ENCODE results near the gene BDH1.
A peak's percentile ranks its signal among the peaks of the same experiment; 100 is the strongest.

BDH1 gene

GRCh38 chr3:197504641-197505121, 51.1 kb downstream of the BDH1 start:
- no peak for DNase-seq

GRCh38 chr3:197504229-197504628, 51.5 kb downstream of the BDH1 start:
- no peak for DNase-seq

DNA sequence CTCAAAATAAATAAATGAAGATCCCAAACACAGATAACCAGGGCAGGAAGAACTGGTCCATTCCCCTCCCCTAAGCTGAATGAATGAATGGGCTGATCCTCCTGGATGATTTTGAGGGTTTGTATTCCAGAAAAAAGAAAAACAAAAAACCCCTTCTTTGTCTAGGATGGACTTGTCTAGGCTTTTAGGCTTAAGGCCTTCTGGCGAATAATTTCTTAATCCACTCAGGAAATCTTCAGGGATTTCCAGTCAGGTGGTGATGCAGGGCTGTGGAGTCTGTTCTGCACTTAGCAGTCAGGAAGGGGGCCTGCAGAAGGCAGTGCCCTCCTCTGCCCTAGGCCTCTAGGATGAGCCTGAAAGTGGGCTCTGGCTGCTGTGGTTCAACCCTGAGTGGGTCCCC, 52.1 kb downstream of the BDH1 start:
- no peak for DNase-seq

- DNase-seq = peak; percentile 49
Measured at GRCh38 chr3:197501879-197502620, 53.7 kb downstream of the BDH1 start.

DNA sequence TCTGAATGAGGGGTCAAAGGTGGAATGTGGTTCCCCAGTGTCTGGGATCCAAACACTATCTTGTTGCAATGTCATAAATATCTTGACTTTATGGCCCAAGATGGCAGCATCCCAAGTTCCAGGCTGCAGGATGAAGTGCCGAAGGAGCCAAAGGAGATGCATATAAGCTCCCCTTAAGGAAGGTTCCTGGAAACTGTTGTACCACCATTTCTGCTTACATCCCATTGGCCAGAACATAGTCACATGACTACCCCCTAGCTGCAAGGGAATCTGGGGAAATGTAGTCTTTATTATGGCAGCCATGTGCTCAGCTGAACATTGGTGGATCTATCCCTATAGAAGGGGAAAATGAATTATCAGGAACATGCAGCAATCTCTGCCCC, 54.3 kb downstream of the BDH1 start:
- no peak for DNase-seq

DNA sequence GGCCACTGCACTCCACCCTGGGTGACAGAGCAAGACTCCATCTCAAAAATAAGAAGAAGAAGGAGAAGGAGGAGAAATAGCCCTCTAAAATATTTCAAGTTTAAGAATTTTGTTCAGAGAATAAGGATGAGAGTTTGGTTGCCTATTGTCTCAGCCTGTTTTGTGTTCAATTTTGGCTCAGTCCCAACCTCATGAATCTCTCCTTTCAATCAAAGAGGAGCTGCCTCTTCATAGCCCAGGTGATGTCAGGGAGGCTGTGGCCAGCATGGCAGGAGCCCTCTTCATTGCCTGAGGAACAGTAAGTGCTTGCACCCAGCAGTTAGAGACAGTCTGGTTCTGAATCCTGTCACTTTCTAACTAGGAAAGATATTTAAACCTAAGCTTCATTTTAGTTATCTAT, 55.0 kb downstream of the BDH1 start:
- no peak for DNase-seq

GRCh38 chr3:197499427-197499826, 56.3 kb downstream of the BDH1 start:
- no peak for DNase-seq

DNA sequence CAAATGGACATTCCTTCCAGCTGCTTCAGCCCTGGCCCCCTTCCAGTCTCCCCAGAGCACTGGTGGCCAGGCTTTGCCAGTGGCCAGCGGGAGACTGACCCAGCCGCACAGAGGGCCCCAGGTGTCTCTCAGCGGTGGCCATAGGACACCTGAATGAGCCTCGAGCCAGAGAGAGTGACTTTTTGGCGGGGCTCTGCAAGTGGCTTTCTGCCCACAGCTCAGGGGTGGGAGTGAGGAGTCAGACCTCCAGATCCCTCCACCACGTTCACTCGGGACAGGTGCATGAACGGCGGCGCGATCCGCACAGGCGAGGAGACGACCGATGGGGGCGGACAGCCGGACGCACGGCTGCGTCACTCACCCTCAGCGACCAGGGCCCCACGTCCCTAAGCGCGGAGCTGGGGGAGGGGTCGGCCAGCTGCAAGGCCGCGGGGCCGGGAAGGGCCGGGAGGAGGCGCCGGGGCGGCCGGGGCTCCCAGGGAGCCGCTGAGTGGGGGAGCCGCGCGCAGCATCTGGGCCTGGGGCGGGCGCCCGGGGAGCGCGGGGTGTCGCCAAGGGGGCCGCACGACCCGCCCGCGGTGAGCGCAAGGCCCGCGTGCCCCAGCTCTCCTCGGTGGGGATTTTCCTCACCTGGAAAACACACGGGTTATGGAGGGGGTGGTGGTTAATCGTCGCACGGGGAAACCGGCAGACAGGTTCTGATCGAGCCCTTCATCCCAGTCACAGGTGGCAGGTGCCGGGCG, 57.1 kb downstream of the BDH1 start:
- no peak for DNase-seq

DNA sequence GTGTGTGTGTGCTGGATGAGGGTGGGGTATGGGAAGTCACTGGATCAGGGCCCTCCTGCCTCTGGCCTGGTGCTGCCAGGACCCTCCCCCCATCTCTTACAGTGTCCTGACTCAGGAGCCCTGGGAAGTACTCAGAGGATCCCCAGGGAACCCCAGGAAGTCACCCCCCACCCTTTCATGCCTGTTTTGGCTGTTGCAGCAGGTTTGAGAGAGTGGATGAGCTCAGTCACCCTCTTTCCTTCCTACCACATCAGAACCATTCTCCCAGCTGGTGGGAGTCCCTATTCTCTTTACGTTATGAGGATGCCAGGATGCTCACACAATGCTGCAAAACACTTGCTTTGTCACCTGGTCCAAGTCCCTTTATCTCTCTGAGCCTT, 59.0 kb downstream of the BDH1 start:
- no peak for DNase-seq

DNA sequence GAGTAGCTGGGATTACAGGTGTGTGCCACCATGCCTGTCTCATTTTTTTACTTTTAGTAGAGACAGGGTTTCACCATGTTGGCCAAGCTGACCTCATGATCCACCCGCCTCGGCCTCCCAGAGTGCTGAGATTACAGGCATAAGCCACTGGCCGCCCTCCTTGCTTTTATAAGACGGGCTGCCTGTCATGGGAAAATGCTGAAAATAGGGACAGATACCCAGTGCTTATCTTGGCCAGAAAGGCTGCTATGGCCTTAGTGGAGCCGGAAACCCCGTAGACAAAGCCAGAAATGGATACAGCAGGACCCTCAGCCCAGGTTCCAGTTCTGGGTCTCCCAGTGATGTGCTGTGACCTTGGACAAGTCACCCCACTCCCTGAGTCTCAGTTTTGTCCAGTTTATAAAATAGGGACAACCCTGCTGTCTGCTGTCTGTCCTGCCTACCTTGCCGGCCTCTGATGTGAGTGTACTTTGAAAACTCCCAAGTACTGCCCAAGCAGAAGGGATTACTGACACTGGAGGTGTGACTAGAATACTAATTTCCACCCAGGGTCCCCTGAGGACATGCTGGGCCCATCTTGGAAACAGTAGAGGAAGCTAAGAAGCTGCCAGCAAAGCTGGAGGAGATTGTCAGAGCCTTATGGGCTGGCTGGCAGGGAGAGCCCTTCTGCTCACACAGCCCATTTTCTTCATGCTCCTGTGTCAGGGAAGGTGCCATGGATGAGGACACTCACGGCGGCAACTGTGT, 59.6 kb downstream of the BDH1 start:
- no peak for DNase-seq

DNA sequence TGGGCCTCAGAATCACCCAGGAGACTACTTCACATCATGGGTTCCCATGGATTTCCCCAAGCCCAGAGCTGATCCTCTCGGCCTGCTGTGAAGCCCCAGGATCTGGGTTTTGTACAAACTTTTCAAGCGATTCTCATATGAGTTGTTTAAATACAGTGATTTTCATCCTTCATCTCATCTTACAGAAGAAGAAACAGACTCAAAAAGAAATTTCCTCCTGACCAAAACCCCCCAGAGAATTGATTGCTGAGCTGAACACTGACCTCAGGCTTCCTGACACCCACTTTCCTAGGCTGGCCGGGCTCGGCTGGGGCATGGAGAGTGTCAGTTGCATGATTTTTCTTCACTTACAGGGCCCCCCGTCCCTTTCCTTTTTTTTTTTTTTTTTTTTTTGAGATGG, 60.3 kb downstream of the BDH1 start:
- no peak for DNase-seq

GRCh38 chr3:197495059-197495455, 60.7 kb downstream of the BDH1 start:
- DNase-seq = no peak

- no peak for DNase-seq
Measured at GRCh38 chr3:197494366-197495058, 61.3 kb downstream of the BDH1 start.

DNA sequence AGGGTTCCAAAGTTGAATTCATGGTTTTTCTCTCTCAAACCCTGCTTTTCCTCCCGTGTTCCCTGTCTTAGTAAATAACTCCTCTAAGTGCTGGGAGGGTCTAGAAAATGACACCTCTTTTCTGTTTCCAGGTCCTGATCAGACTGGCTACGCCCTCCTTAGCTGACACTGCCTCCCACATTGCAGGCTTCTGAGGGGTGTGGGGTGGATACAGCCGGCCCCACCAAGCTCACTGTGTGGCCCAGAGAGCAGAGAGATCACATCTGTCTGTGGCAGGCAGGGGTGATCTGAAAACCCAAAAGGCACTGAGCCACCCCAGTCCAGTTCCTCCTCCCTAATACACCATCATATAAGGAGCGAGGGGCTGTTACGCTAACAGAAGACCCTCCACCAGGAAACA, 62.7 kb downstream of the BDH1 start:
- DNase-seq = no peak

- no peak for DNase-seq
Measured at GRCh38 chr3:197491923-197492664, 63.7 kb downstream of the BDH1 start.

GRCh38 chr3:197491478-197491877, 64.3 kb downstream of the BDH1 start:
- DNase-seq = no peak

GRCh38 chr3:197490098-197491058, 65.4 kb downstream of the BDH1 start:
- no peak for DNase-seq

- no peak for DNase-seq
Measured at GRCh38 chr3:197487911-197488391, 67.8 kb downstream of the BDH1 start.

GRCh38 chr3:197486861-197487260, 68.9 kb downstream of the BDH1 start:
- DNase-seq = no peak

- no peak for DNase-seq
Measured at GRCh38 chr3:197485143-197485542, 70.6 kb downstream of the BDH1 start.

Data from NCI-H146 (cell line).